ENCODE results near the gene PGM1. TPM values are rescaled to one million over a fixed set of nuclear protein-coding genes. Genes with fewer than 3 reads are reported as not detected.

The PGM1 gene
- total RNA-seq (ENCODE audit: unreplicated experiment), result 3.6 TPM
- long read RNA-seq, partial matches to known transcripts, result 0 of 3 reads
- long read RNA-seq, other reads (novel, unspliced or antisense), result 0 of 3 reads

DNA sequence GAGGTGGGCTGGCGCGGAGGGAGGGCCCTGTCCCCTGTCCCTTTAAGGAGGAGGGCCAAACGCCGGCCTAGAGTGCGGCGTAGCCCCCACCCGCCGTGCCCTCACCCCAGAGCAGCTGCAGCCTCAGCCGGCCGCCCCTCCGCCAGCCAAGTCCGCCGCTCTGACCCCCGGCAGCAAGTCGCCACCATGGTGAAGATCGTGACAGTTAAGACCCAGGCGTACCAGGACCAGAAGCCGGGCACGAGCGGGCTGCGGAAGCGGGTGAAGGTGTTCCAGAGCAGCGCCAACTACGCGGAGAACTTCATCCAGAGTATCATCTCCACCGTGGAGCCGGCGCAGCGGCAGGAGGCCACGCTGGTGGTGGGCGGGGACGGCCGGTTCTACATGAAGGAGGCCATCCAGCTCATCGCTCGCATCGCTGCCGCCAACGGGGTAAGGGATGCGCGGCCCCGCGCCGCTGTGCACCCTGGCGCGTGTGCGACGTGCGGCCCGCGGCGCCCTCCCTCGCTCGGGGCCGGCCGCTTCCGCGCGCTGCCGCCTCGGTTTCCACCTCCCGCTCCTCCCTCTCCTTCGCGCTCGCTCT lies at the start of gene PGM1:
Gene PGM1, plus strand, starts transcription at position 109 of the 583 bp plus-strand sequence. Its CDS starts 78 bp downstream, at position 187.
- H3K4me3 Mint-ChIP-seq (ENCODE audit: unreplicated experiment), result peak within 1 kb of the TSS; percentile 85
- no peaks in the 10 kb centered on the region for H3K4me1 Mint-ChIP-seq (ENCODE audit: low read depth, unreplicated experiment)
- DNase-seq, result peak; percentile 79
- H3K9me3 Mint-ChIP-seq (ENCODE audit: unreplicated experiment), result no peaks in the 10 kb centered on the region
- no peak for TF ChIP-seq CTCF (IDR thresholded peaks at IDR 0.05; ENCODE audit: partially characterized antibody, unreplicated experiment)
- no peak within 1 kb of the TSS for H3K27ac Mint-ChIP-seq (ENCODE audit: unreplicated experiment)
- H3K36me3 Mint-ChIP-seq (ENCODE audit: unreplicated experiment), result no peaks in the 10 kb centered on the region
- peaks cover 5% of the 10 kb centered on the region for H3K27me3 Mint-ChIP-seq (ENCODE audit: unreplicated experiment)

- Mint-ChIP-seq H3K36me3 (ENCODE audit: unreplicated experiment) (no peaks in the 10 kb centered on the region), H3K4me3 (ENCODE audit: unreplicated experiment) (no peak overlapping the region)
- no peak for TF ChIP-seq CTCF (IDR thresholded peaks at IDR 0.05; ENCODE audit: partially characterized antibody, unreplicated experiment)
Measured at GRCh38 chr1:63545780-63546179, 47.4 kb upstream of the PGM1 start.

DNA sequence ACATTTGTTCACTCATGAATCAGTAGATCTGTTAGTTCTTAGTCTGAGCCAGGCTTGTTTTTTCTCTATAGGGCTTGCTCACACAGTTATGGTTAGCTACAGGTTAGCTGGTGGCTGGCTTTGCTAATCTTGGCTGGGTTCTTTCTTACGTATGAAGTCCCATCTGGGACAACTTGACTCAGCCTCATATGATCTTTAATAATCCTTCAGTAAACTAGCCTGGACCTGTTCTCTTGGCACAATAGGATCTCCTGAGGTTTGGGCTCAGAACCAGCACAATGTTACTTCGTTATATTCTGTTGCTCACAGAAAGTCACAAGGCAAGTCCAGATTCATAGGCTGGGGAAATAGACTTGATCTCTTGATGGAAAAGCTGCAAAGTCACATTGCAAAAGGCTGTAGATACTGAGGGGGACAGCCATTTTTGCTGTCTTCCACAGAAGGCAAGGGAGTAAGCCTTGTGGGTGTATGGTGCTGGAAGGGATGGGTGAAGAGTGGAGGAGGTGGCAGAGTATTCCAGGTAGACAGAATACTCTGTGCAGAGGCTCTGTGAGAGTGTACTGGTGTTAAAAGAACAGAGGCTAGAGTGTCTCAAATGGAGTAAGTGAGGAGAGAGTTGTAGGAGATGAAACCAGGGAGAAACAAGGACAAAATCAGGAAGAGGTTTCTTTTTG lies 45.5 kb upstream of the PGM1 start:
- no peaks in the 10 kb centered on the region for H3K9me3 Mint-ChIP-seq (ENCODE audit: unreplicated experiment)

More at GRCh38 chr1:63545780-63546179, 47.4 kb upstream of the PGM1 start:
- Mint-ChIP-seq H3K27me3 (ENCODE audit: unreplicated experiment) (no peaks in the 10 kb centered on the region), H3K9me3 (ENCODE audit: unreplicated experiment) (no peaks in the 10 kb centered on the region), H3K4me1 (ENCODE audit: low read depth, unreplicated experiment) (no peaks in the 10 kb centered on the region), H3K27ac (ENCODE audit: unreplicated experiment) (no peak overlapping the region)
- DNase-seq, result no peak

DNA sequence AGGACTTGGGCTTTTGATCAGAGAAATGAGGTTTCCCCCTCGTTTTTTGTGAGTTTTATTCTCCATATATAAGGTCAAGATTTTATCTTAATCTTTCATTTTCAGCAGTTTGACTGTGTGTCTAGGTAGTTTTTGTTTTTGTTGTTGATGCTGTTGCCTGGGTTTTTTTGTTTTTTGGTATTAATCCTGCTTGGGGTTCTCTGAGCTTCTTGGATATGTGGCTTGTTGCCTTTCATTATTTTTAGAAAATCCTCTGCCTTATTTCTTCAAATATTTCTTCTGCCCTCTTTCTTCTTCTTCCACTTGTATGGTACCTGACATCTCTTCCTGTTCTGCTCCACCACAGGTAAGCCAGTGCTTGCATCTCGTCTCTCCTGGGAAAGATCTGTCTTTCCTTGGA lies 44.9 kb upstream of the PGM1 start:
- H3K4me1 Mint-ChIP-seq (ENCODE audit: low read depth, unreplicated experiment), result no peaks in the 10 kb centered on the region
- H3K4me3 Mint-ChIP-seq (ENCODE audit: unreplicated experiment), result no peak overlapping the region

More for the DNA sequence above, 45.5 kb upstream of the PGM1 start:
- Mint-ChIP-seq H3K4me1 (ENCODE audit: low read depth, unreplicated experiment) (no peaks in the 10 kb centered on the region), H3K36me3 (ENCODE audit: unreplicated experiment) (no peaks in the 10 kb centered on the region), H3K27ac (ENCODE audit: unreplicated experiment) (no peak overlapping the region), H3K4me3 (ENCODE audit: unreplicated experiment) (no peak overlapping the region), H3K27me3 (ENCODE audit: unreplicated experiment) (no peaks in the 10 kb centered on the region)
- no peak for DNase-seq
- TF ChIP-seq CTCF (IDR thresholded peaks at IDR 0.05; ENCODE audit: partially characterized antibody, unreplicated experiment), result no peak

More for the DNA sequence above, 44.9 kb upstream of the PGM1 start:
- H3K9me3 Mint-ChIP-seq (ENCODE audit: unreplicated experiment), result no peaks in the 10 kb centered on the region
- no peaks in the 10 kb centered on the region for H3K36me3 Mint-ChIP-seq (ENCODE audit: unreplicated experiment)
- no peak for TF ChIP-seq CTCF (IDR thresholded peaks at IDR 0.05; ENCODE audit: partially characterized antibody, unreplicated experiment)
- H3K27me3 Mint-ChIP-seq (ENCODE audit: unreplicated experiment), result no peaks in the 10 kb centered on the region
- no peak for DNase-seq
- no peak overlapping the region for H3K27ac Mint-ChIP-seq (ENCODE audit: unreplicated experiment)

Data from glutamatergic neuron (in vitro differentiated cells).